SK-N-SH (cell line): ENCODE data around the gene C10orf90. TPM values are rescaled to one million over a fixed set of nuclear protein-coding genes. Genes with fewer than 3 reads are reported as not detected.

ENCODE experiments used
- CTCF ChIA-PET: fragments of 300-600, 350-600 bp; formaldehyde crosslinking; extraction: SDS; loops from one replicate; lab custom pipeline; 2021; lab: Yijun Ruan, JAX
- POLR2A ChIA-PET: fragments of 350-600 bp; sonication (Branson Sonifier 250); formaldehyde crosslinking; extraction: SDS; loops from one replicate; lab custom pipeline; 2020; ENCODE audit warnings: antibody characterized with exemption, inconsistent platforms; lab: Yijun Ruan, JAX
- DNase-seq: peaks from one replicate; pipeline ENCODE4 v3.0.0; 2012
- H2AFZ ChIP-seq: fragments of 200-600 bp; sonication (generic); 2 replicates; pipeline ENCODE4 v1.8.1; 2016; ENCODE audit warnings: antibody characterized with exemption, mild to moderate bottlenecking, low read depth
- H3F3A ChIP-seq: fragments of 200-600 bp; sonication (generic); replicated peaks from 2 replicates; pipeline ENCODE3; 2016; ENCODE audit warnings: antibody characterized with exemption, mild to moderate bottlenecking; ENCODE audit not compliant: insufficient read depth
- H3K27ac ChIP-seq, 2 experiments: fragments of 200-500 bp in 1 of 2; fragments of 200-600 bp in 1 of 2; sonication (Bioruptor generic) in 1 of 2; sonication (generic), shearing (Covaris generic) in 1 of 2; 2 replicates each; pipeline versions ENCODE4 v1.5.1 to v1.6.1; 2014 to 2016; ENCODE audit warnings: low read depth in 2 of 2, inconsistent platforms in 1 of 2, low read length in 1 of 2, mild to moderate bottlenecking in 1 of 2, mixed read lengths in 1 of 2
- H3K27me3 ChIP-seq: fragments of 200-600 bp; sonication (generic), shearing (Covaris generic); 2 replicates; pipeline ENCODE4 v1.6.1; 2016; ENCODE audit warnings: mixed run types; ENCODE audit not compliant: insufficient read depth
- H3K36me3 ChIP-seq, 2 experiments: fragments of 200-500 bp in 1 of 2; fragments of 200-600 bp in 1 of 2; sonication (Bioruptor generic) in 1 of 2; sonication (generic) in 1 of 2; replicated peaks in 1 of 2; 2 replicates each; pipeline versions ENCODE3 to v1.5.1; 2014 to 2016; ENCODE audit warnings: low read length in 1 of 2, mild to moderate bottlenecking in 1 of 2; ENCODE audit not compliant: insufficient read depth in 2 of 2, control insufficient read depth in 1 of 2
- H3K4me1 ChIP-seq, 2 experiments: fragments of 200-500 bp in 1 of 2; fragments of 200-600 bp in 1 of 2; sonication (Bioruptor generic) in 1 of 2; sonication (generic), shearing (Covaris generic) in 1 of 2; 2 replicates each; pipeline versions ENCODE4 v1.5.1 to v1.6.1; 2014 to 2016; ENCODE audit warnings: low read depth in 1 of 2, low read length in 1 of 2, mixed run types in 1 of 2; ENCODE audit not compliant: insufficient read depth in 2 of 2, control insufficient read depth in 1 of 2
- H3K4me2 ChIP-seq: fragments of 200-600 bp; sonication (generic), shearing (Covaris generic); 2 replicates; pipeline ENCODE4 v1.6.1; 2017; ENCODE audit warnings: mixed run types
- H3K4me3 ChIP-seq, 2 experiments: fragments of 200-500 bp in 1 of 2; fragments of 200-600 bp in 1 of 2; sonication (Bioruptor generic) in 1 of 2; sonication (generic), shearing (Covaris generic) in 1 of 2; 2 replicates each; pipeline versions ENCODE4 v1.5.1 to v1.8.1; 2014 to 2016; ENCODE audit warnings: low read depth in 2 of 2, inconsistent platforms in 1 of 2, low read length in 1 of 2, mild to moderate bottlenecking in 1 of 2, mixed read lengths in 1 of 2, moderate library complexity in 1 of 2
- H3K79me2 ChIP-seq: fragments of 200-600 bp; sonication (generic); 2 replicates; pipeline ENCODE4 v1.8.1; 2017; ENCODE audit warnings: mild to moderate bottlenecking; ENCODE audit not compliant: insufficient read depth
- H3K9ac ChIP-seq: fragments of 200-600 bp; sonication (generic); 2 replicates; pipeline ENCODE4 v1.6.1; 2017; ENCODE audit warnings: mixed run types
- H3K9me2 ChIP-seq: fragments of 200-600 bp; sonication (generic); 2 replicates; pipeline ENCODE4 v1.6.1; 2017; ENCODE audit warnings: mixed run types
- H3K9me3 ChIP-seq: fragments of 200-600 bp; sonication (generic); 2 replicates; pipeline ENCODE4 v1.6.1; 2017; ENCODE audit warnings: mixed run types, mild to moderate bottlenecking, moderate library complexity
- H4K20me1 ChIP-seq: fragments of 200-600 bp; sonication (generic); 2 replicates; pipeline ENCODE4 v1.6.1; 2017; ENCODE audit warnings: mild to moderate bottlenecking, mixed run types; ENCODE audit not compliant: insufficient read depth
- FOXM1 ChIP-seq: IDR thresholded peaks from 2 replicates; pipeline ENCODE4 v1.4.0; 2012; ENCODE audit warnings: low read depth, mild to moderate bottlenecking
- RAD21 ChIP-seq: IDR thresholded peaks from 2 replicates; pipeline ENCODE4 v1.6.1; 2012; ENCODE audit warnings: mild to moderate bottlenecking, low read length
- RCOR1 ChIP-seq: fragments of 150-350 bp; IDR thresholded peaks from 2 replicates; pipeline ENCODE4 v1.6.1; 2017; ENCODE audit warnings: antibody characterized with exemption, low read length
- SIN3A ChIP-seq: IDR thresholded peaks from 2 replicates; pipeline ENCODE4 v1.6.1; 2012; ENCODE audit warnings: low read depth, mild to moderate bottlenecking, low read length, moderate library complexity, borderline replicate concordance
- SMC3 ChIP-seq: IDR thresholded peaks from 2 replicates; pipeline ENCODE4 v1.6.1; 2012; ENCODE audit warnings: low read depth, low read length, improper control_type of control experiment
- TAF1 ChIP-seq: IDR thresholded peaks from 2 replicates; pipeline ENCODE4 v1.6.1; 2012; ENCODE audit warnings: low read depth, mild to moderate bottlenecking, low read length, moderate library complexity, borderline replicate concordance
- WGBS: methylation state at CpG from one replicate; pipeline ENCODE4 v1.1.6; 2017; ENCODE audit warnings: low lambda C conversion rate; 5-methylcytosine and 5-hydroxymethylcytosine counted together
- polyA plus RNA-seq, 3 experiments: library from polyadenylated mRNA; depleted of rRNA; stranded (reverse); fragments of >200 nt; gene quantifications; 2 replicates each; pipeline ENCODE4 v1.2.3, GENCODE V29; 2012
- TF ChIP-seq, protein P1 (sequence below): IDR thresholded peaks from 2 replicates; pipeline ENCODE4 v1.4.0; 2012; ENCODE audit warnings: low read depth, borderline replicate concordance
- TF ChIP-seq, protein P2 (sequence below): IDR thresholded peaks from 2 replicates; pipeline ENCODE4 v1.4.0; 2012; ENCODE audit warnings: low read depth, borderline replicate concordance
- TF ChIP-seq, protein P3 (sequence below): fragments of 200-600 bp; sonication (generic); IDR thresholded peaks from 2 replicates; pipeline ENCODE4 v1.6.1; 2017; ENCODE audit warnings: antibody characterized with exemption, mild to moderate bottlenecking, moderate library complexity

The C10orf90 gene
- polyA plus RNA-seq, 1 of the 3 experiments (the other 2 are of a cell fraction): 0.21 TPM

DNA sequence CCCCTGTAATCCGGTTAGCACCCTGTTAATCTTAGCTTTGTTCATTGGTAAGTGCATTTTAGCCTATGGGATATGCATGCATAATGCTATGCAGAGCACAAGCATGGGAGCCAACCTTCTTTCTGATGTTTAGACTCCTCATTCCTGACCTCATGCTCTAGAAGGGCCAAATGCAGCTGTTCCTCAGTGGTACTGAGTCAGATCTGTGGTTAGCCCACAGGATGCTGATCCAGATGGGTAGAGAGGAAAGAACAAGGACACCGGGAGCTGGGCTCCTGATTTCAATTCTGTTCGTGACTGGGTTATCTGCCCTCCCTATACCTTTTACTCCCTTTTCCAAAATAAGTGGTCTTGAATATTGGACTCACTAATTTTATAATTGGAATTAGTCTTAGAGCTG lies 31.7 kb upstream of the C10orf90 start:
- TF ChIP-seq, protein P1, sequence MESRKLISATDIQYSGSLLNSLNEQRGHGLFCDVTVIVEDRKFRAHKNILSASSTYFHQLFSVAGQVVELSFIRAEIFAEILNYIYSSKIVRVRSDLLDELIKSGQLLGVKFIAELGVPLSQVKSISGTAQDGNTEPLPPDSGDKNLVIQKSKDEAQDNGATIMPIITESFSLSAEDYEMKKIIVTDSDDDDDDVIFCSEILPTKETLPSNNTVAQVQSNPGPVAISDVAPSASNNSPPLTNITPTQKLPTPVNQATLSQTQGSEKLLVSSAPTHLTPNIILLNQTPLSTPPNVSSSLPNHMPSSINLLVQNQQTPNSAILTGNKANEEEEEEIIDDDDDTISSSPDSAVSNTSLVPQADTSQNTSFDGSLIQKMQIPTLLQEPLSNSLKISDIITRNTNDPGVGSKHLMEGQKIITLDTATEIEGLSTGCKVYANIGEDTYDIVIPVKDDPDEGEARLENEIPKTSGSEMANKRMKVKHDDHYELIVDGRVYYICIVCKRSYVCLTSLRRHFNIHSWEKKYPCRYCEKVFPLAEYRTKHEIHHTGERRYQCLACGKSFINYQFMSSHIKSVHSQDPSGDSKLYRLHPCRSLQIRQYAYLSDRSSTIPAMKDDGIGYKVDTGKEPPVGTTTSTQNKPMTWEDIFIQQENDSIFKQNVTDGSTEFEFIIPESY: no peak
- TF ChIP-seq, protein P2, sequence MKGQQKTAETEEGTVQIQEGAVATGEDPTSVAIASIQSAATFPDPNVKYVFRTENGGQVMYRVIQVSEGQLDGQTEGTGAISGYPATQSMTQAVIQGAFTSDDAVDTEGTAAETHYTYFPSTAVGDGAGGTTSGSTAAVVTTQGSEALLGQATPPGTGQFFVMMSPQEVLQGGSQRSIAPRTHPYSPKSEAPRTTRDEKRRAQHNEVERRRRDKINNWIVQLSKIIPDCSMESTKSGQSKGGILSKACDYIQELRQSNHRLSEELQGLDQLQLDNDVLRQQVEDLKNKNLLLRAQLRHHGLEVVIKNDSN: no peak
- TF ChIP-seq FOXM1 (no peak), RCOR1 (no peak), SMC3 (no peak), RAD21 (no peak)
- TF ChIP-seq, protein P3, sequence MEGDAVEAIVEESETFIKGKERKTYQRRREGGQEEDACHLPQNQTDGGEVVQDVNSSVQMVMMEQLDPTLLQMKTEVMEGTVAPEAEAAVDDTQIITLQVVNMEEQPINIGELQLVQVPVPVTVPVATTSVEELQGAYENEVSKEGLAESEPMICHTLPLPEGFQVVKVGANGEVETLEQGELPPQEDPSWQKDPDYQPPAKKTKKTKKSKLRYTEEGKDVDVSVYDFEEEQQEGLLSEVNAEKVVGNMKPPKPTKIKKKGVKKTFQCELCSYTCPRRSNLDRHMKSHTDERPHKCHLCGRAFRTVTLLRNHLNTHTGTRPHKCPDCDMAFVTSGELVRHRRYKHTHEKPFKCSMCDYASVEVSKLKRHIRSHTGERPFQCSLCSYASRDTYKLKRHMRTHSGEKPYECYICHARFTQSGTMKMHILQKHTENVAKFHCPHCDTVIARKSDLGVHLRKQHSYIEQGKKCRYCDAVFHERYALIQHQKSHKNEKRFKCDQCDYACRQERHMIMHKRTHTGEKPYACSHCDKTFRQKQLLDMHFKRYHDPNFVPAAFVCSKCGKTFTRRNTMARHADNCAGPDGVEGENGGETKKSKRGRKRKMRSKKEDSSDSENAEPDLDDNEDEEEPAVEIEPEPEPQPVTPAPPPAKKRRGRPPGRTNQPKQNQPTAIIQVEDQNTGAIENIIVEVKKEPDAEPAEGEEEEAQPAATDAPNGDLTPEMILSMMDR: no peak
- TF ChIP-seq, all 33 proteins: peak for 0
- H3K79me2 ChIP-seq: no peaks in the 10 kb centered on the region
- H4K20me1 ChIP-seq: no peaks in the 10 kb centered on the region
- no peak overlapping the region for H2AFZ ChIP-seq
- ChIA-PET POLR2A (no interaction called here), CTCF (interaction anchor here (0.6 to 1.4 kb wide), 2 partner anchors 10 to 96 kb away, joined by 3 to 5 read pairs; no protein-coding TSS in a partner anchor)
- DNase-seq: no peak
- no peaks in the 10 kb centered on the region for H3K9me3 ChIP-seq
- no peaks in the 10 kb centered on the region for H3K4me1 ChIP-seq
- 29% methylated on average over 3 of the region's 3 CpGs for WGBS
- no peak overlapping the region for H3K4me3 ChIP-seq
- H3K36me3 ChIP-seq: no peaks in the 10 kb centered on the region
- H3F3A ChIP-seq: no peaks in the 10 kb centered on the region
- H3K9ac ChIP-seq: no peak overlapping the region
- H3K4me2 ChIP-seq: no peak overlapping the region
- H3K27me3 ChIP-seq: no peaks in the 10 kb centered on the region
- H3K9me2 ChIP-seq: no peaks in the 10 kb centered on the region
- H3K27ac ChIP-seq: no peak overlapping the region

DNA sequence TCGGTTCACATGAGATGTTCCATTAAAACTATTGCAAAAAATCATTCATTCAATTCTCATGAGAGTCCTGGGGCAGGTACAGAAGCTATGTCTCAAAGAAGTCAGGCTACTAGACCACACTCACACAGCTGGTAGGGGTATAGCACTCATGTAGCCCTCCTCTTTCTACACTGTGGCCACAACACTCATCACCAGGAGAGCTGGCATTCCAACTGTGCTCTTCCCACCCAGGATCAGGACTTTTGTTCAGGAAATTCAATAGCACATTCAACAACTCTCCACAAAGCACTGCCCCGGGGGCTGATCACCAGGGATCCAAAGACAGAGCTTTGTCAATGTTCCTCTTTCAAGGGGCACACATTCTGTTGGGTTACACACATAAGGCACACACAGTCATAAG lies 31.0 kb upstream of the C10orf90 start:
- Histone ChIP-seq H3K36me3 (no peaks in the 10 kb centered on the region), H3K9me2 (no peaks in the 10 kb centered on the region), H3K4me2 (no peak overlapping the region), H3K9ac (no peak overlapping the region), H3K4me3 (no peak overlapping the region), H3K9me3 (no peaks in the 10 kb centered on the region), H4K20me1 (no peaks in the 10 kb centered on the region), H2AFZ (no peak overlapping the region), H3K79me2 (no peaks in the 10 kb centered on the region), H3F3A (no peaks in the 10 kb centered on the region), H3K4me1 (no peaks in the 10 kb centered on the region), H3K27me3 (no peaks in the 10 kb centered on the region), H3K27ac (no peak overlapping the region)
- TF ChIP-seq TAF1: no peak
- TF ChIP-seq SIN3A: no peak
- TF ChIP-seq, protein P3: no peak
- WGBS: 10% methylated on average over 2 of the region's 2 CpGs
- ChIA-PET CTCF (interaction anchor here (1.4 kb wide), 1 partner anchor 9 kb away, joined by 3 read pairs; no protein-coding TSS in a partner anchor), POLR2A (no interaction called here)
- DNase-seq: no peak
